Gastrocnemius medialis (tissue), 4 donors: ENCODE results near the gene METTL15.

Experiments
- POLR2A ChIP-seq, 2 donors: fragments of 450-650 bp; IDR thresholded peaks; one replicate each; pipeline ENCODE4 v1.6.1; 2017; ENCODE audit warnings: antibody characterized with exemption in 2 of 2, mild to moderate bottlenecking in 2 of 2, moderate library complexity in 2 of 2
- TF ChIP-seq, protein P1 (sequence below), 5 experiments: fragments of 450-650 bp in 3 of 5; fragments of 200-600 bp in 2 of 5; sonication (generic) in 2 of 5; IDR thresholded peaks in 4 of 5; conservative IDR thresholded peaks in 1 of 5; 1 replicate in 4 of 5; 2 replicates in 1 of 5; pipeline ENCODE4 v1.5.1; 2016 to 2019; ENCODE audit warnings: antibody characterized with exemption in 5 of 5, mild to moderate bottlenecking in 3 of 5, moderate library complexity in 3 of 5

DNA sequence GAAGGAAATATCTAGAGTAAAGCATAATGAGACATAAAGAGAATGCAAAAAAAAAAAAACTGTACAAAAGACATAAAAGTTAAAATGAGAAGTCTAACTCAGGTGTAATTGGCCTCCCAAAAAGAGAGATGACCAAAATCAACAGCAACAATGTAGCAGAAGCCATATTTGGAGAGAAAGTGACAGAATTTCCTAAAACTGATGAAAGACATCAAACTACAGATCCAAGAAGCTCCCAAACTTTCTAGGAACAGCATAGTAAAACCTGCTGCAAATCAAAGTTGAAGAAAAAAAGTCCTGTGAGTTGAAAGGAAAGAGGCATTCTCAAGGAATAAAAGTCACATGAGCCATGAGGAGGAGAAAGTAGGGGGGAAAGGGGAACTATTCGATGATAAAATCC is 231.3 kb downstream of the METTL15 start:
- TF ChIP-seq, protein P1, sequence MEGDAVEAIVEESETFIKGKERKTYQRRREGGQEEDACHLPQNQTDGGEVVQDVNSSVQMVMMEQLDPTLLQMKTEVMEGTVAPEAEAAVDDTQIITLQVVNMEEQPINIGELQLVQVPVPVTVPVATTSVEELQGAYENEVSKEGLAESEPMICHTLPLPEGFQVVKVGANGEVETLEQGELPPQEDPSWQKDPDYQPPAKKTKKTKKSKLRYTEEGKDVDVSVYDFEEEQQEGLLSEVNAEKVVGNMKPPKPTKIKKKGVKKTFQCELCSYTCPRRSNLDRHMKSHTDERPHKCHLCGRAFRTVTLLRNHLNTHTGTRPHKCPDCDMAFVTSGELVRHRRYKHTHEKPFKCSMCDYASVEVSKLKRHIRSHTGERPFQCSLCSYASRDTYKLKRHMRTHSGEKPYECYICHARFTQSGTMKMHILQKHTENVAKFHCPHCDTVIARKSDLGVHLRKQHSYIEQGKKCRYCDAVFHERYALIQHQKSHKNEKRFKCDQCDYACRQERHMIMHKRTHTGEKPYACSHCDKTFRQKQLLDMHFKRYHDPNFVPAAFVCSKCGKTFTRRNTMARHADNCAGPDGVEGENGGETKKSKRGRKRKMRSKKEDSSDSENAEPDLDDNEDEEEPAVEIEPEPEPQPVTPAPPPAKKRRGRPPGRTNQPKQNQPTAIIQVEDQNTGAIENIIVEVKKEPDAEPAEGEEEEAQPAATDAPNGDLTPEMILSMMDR (IDR thresholded peaks at IDR 0.05 in 4 of 5, conservative IDR thresholded peaks at IDR 0.05 in 1 of 5): no peak
- no peak for TF ChIP-seq POLR2A (IDR thresholded peaks at IDR 0.05)
